ENCODE results near the gene CA6. TPM values are rescaled to one million over a fixed set of nuclear protein-coding genes. Genes with fewer than 3 reads are reported as not detected.
"Not testable (repeated sequence)": the region's sequence is repeated elsewhere in the genome, so short reads cannot be mapped to it uniquely, and the experiment has no call there.

The CA6 gene
- total and polyA plus RNA-seq, 8 donors, result not detected

GRCh38 chr1:8992936-8993687, 47.4 kb downstream of the CA6 start:
- TF ChIP-seq, protein P1, sequence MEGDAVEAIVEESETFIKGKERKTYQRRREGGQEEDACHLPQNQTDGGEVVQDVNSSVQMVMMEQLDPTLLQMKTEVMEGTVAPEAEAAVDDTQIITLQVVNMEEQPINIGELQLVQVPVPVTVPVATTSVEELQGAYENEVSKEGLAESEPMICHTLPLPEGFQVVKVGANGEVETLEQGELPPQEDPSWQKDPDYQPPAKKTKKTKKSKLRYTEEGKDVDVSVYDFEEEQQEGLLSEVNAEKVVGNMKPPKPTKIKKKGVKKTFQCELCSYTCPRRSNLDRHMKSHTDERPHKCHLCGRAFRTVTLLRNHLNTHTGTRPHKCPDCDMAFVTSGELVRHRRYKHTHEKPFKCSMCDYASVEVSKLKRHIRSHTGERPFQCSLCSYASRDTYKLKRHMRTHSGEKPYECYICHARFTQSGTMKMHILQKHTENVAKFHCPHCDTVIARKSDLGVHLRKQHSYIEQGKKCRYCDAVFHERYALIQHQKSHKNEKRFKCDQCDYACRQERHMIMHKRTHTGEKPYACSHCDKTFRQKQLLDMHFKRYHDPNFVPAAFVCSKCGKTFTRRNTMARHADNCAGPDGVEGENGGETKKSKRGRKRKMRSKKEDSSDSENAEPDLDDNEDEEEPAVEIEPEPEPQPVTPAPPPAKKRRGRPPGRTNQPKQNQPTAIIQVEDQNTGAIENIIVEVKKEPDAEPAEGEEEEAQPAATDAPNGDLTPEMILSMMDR (IDR thresholded peaks at IDR 0.05), result no peak
- intact Hi-C loops (cut with DNase I), result no loop called here
- no peak for DNase-seq
- ATAC-seq, result no peak
- no peak for FAIRE-seq
- Histone ChIP-seq H3K36me3 (no peaks in the 10 kb centered on the region), H3K9me3 (no peaks in the 10 kb centered on the region), H3K4me3 (no peak overlapping the region), H3K27me3 (no peaks in the 10 kb centered on the region), H3K4me1 (no peaks in the 10 kb centered on the region), H3K27ac (no peak overlapping the region)
- 89 to 94% methylated on average over 8 of the region's 8 CpGs for WGBS, 2 donors

DNA sequence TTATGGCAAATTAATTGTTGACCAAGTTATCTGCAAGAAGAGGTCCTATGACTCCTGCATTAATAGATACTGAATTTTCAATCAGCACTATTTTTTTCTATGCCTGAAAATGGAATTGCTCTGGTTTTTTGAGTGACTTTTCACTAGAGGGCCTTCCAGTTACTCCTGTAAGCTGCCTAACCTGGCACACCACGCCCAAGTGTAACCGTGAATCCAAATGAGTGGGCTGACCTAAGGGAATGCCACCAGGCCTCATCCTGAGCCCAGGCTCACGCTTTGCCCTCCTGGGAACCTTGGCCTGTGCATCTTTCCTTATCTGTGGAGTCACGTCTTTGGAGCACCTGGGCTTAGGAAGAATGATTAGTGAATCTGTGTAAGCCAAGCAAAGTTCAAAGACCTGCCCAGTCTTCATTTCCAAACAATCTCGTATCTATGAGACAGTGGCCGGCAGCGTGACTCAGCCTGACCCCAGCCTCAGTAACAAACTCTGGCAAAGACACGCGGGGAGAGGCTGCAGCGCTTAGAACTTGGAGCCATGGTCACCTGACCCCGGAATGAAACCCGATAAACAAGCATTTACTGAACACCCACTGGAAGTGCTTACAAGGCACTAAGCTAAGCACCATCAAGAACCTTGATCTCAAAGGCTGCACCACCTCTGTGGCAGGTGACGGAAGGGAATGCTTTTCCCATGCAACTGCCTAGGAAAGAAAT, 48.5 kb downstream of the CA6 start:
- H3K36me3 ChIP-seq; H3K9me3 ChIP-seq; H3K4me3 ChIP-seq; H3K27me3 ChIP-seq; FAIRE-seq; H3K27ac ChIP-seq; DNase-seq; H3K4me1 ChIP-seq; intact Hi-C loops (cut with DNase I): not testable (repeated sequence)
- ATAC-seq, result peak in 1 of 4 donors; percentile 49
- 75 to 81% methylated on average over 12 of the region's 13 CpGs for WGBS, 2 donors

- H3K36me3 ChIP-seq; ATAC-seq; H3K4me3 ChIP-seq; FAIRE-seq; intact Hi-C loops (cut with DNase I); H3K27me3 ChIP-seq; H3K4me1 ChIP-seq; H3K27ac ChIP-seq; H3K9me3 ChIP-seq: not testable (repeated sequence)
- peak in 1 of 6 donors; percentile 11 for DNase-seq
- WGBS, 2 donors, result 77 to 80% methylated on average over 13 of the region's 13 CpGs
These were observed 56.0 kb downstream of the CA6 start for GRCh38 chr1:9001534-9002214.

- H3K27ac ChIP-seq; ATAC-seq; H3K4me1 ChIP-seq; H3K27me3 ChIP-seq; H3K4me3 ChIP-seq; DNase-seq; H3K9me3 ChIP-seq; H3K36me3 ChIP-seq; FAIRE-seq; intact Hi-C loops (cut with DNase I): not testable (repeated sequence)
- 75 to 76% methylated on average over 11 of the region's 11 CpGs for WGBS, 2 donors
These were observed 56.5 kb downstream of the CA6 start for GRCh38 chr1:9002215-9002560.

GRCh38 chr1:9004031-9004699, 58.5 kb downstream of the CA6 start:
- no peak for FAIRE-seq

More at GRCh38 chr1:9004031-9004699, 58.5 kb downstream of the CA6 start:
- intact Hi-C loops (cut with DNase I), result no loop called here
- TF ChIP-seq, protein P1 (IDR thresholded peaks at IDR 0.05), result no peak
- no peak overlapping the region for H3K4me3 ChIP-seq
- DNase-seq, result peak in 1 of 6 donors; percentile 7
- H3K27me3 ChIP-seq, result no peaks in the 10 kb centered on the region
- H3K27ac ChIP-seq, result no peak overlapping the region
- no peaks in the 10 kb centered on the region for H3K4me1 ChIP-seq
- no peaks in the 10 kb centered on the region for H3K9me3 ChIP-seq
- H3K36me3 ChIP-seq, result no peaks in the 10 kb centered on the region
- WGBS, 2 donors, result 85% methylated on average over 11 of the region's 11 CpGs
- no peak for ATAC-seq

Data from pancreas (tissue), 10 donors.